ENCODE measurements around the gene ORAI3.

The ORAI3 gene

DNA sequence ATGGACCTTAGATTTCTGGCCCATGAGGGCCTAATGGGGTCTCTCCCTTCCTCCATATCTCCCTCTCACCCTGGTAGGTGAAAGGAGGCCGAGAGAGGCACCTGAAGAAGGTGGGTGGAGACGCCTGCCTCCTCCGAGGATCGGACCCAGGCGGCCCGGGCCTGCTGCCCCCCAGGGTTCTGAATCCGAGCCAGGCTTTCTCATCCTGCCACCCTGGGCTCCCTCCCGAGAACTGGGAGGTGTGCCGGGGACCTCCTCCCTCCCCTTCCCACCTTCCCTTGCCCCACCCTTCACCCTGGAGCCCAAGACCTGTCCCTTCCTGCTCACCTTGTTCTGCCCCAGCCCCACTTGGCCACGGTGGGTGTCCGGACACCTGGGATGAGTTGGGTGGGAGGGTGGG, 20.5 kb upstream of the ORAI3 start:
- TF ChIP-seq TCF12 (IDR thresholded peaks at IDR 0.05; ENCODE audit: low read depth) (0 out of 2 replicates have a peak, but pooled peaks have one; percentile 15), EGR1 (IDR thresholded peaks at IDR 0.05) (no peak)

DNA sequence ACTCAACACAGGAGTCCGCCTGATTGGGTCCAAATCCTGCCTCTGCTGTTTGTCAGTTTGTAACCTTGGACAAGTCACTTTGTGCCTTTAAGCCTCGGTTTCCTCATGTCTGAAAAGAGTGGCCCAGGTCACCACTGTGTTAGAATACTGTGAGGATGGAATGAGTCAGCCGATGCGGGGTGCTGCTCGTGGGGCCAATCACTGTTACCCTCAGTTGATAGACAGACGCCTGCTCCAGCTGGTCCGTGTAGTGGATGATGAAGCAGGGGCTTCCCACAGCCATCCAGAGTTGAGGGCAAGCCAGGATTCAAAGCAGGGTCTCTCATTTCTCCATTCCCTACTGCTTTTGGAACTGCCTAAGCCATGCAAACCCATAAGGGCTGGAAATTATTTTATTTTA, 19.7 kb upstream of the ORAI3 start:
- no peak for TF ChIP-seq NFIC (IDR thresholded peaks at IDR 0.05)
- no peak for TF ChIP-seq RAD21 (IDR thresholded peaks at IDR 0.05; ENCODE audit: low read depth)
- TF ChIP-seq, protein P1, sequence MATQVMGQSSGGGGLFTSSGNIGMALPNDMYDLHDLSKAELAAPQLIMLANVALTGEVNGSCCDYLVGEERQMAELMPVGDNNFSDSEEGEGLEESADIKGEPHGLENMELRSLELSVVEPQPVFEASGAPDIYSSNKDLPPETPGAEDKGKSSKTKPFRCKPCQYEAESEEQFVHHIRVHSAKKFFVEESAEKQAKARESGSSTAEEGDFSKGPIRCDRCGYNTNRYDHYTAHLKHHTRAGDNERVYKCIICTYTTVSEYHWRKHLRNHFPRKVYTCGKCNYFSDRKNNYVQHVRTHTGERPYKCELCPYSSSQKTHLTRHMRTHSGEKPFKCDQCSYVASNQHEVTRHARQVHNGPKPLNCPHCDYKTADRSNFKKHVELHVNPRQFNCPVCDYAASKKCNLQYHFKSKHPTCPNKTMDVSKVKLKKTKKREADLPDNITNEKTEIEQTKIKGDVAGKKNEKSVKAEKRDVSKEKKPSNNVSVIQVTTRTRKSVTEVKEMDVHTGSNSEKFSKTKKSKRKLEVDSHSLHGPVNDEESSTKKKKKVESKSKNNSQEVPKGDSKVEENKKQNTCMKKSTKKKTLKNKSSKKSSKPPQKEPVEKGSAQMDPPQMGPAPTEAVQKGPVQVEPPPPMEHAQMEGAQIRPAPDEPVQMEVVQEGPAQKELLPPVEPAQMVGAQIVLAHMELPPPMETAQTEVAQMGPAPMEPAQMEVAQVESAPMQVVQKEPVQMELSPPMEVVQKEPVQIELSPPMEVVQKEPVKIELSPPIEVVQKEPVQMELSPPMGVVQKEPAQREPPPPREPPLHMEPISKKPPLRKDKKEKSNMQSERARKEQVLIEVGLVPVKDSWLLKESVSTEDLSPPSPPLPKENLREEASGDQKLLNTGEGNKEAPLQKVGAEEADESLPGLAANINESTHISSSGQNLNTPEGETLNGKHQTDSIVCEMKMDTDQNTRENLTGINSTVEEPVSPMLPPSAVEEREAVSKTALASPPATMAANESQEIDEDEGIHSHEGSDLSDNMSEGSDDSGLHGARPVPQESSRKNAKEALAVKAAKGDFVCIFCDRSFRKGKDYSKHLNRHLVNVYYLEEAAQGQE (IDR thresholded peaks at IDR 0.05; ENCODE audit: low read depth) = no peak
- no peak for TF ChIP-seq FOXM1 (IDR thresholded peaks at IDR 0.05; ENCODE audit: borderline replicate concordance, low read depth)
- TF ChIP-seq EGR1 (IDR thresholded peaks at IDR 0.05) = no peak
- no peak for TF ChIP-seq CEBPB (IDR thresholded peaks at IDR 0.05)
- TF ChIP-seq TEAD4 (IDR thresholded peaks at IDR 0.05) = no peak
- TF ChIP-seq TAF1 (IDR thresholded peaks at IDR 0.05; ENCODE audit: low read depth) = no peak

DNA sequence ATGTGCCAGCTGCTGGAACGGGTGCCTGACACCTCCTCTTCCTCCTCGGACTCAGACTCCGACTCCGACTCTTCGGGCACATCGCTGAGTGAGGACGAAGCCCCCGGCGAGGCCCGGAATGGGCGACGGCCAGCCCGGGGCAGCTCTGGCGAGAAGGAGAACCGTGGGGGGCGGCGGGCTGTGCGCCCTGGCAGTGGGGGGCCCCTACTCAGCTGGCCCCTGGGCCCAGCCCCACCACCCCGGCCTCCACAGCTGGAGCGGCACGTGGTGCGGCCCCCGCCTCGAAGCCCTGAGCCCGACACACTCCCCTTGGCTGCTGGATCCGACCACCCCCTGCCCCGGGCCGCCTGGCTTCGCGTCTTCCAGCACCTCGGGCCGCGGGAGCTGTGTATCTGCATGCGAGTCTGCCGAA, 18.7 kb upstream of the ORAI3 start:
- TF ChIP-seq, protein P2, sequence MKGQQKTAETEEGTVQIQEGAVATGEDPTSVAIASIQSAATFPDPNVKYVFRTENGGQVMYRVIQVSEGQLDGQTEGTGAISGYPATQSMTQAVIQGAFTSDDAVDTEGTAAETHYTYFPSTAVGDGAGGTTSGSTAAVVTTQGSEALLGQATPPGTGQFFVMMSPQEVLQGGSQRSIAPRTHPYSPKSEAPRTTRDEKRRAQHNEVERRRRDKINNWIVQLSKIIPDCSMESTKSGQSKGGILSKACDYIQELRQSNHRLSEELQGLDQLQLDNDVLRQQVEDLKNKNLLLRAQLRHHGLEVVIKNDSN (IDR thresholded peaks at IDR 0.05) = no peak

DNA sequence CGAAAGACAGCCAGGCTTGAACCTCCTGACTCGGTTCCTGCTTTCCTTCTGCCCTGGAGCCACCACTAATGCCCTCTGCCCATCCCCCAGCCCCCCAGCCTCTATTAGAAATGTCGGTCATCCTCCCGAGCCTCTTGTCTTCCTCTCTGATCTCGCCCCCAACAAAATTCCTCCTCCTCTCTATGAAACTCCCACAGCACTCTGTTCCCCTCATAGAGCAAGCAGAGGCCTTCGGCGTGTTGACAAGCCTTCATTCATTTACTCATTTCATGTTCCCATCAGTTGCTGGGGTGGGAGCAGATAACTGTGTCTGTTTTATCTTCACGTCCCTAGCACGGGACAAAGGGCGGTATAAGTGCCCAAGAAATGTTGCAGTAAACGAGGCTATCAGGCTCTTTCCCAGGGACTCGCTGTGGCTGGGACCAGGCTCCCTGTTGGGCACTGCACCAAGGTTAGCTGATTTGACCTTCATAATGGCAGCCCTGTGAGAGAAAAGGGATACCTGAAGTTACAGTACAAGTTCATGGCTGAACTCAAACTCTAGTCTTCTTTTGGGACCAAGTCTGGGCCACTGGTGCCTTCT, 17.7 kb upstream of the ORAI3 start:
- TF ChIP-seq ZBTB7A (IDR thresholded peaks at IDR 0.05; ENCODE audit: low read depth) (no peak), CEBPB (IDR thresholded peaks at IDR 0.05) (no peak), NFIC (IDR thresholded peaks at IDR 0.05) (no peak), CREB1 (IDR thresholded peaks at IDR 0.05; ENCODE audit: low read depth) (no peak), TCF12 (IDR thresholded peaks at IDR 0.05; ENCODE audit: low read depth) (no peak)
- TF ChIP-seq, protein P3, sequence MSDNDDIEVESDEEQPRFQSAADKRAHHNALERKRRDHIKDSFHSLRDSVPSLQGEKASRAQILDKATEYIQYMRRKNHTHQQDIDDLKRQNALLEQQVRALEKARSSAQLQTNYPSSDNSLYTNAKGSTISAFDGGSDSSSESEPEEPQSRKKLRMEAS (IDR thresholded peaks at IDR 0.05) = no peak
- TF ChIP-seq, protein P1 (IDR thresholded peaks at IDR 0.05; ENCODE audit: low read depth) = no peak

DNA sequence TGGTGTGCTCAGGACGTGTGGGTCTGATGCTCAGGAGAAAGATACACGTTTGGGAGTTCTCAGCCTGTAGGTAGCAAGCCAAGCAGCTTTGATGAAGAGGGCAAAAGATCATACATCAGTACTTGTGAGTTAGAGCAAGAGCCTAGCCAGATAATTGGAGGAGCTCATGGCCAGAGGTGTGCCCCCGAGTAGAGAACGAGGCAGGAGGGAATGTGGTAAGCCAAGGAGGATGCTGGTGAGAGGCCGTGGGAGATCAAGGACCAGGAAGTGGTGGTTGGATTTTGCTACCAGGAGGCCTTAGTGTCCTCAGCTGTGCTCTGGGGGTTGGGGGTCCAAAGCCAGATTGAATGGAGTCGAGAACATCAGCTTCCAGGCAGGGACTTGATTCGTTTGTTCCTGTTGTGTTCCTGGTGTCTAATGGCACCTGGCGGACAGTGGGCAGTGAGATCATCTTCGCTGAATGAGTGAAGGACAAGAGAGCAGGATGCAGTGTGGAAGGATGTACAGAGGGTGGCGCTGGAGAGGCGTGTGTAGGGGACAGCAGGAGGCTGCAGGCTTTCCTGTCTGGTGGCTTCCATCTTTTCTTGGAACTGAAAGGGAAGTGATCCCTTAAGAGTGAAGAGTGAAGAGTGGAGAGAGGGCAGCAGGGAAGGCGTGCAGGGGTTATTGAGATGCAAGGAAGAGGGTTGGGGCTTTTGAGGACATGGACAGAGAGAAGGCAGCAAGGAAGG, 13.9 kb upstream of the ORAI3 start:
- peak; percentile 46 for TF ChIP-seq RAD21 (IDR thresholded peaks at IDR 0.05; ENCODE audit: low read depth)
- TF ChIP-seq TAF1 (IDR thresholded peaks at IDR 0.05; ENCODE audit: low read depth) = no peak

DNA sequence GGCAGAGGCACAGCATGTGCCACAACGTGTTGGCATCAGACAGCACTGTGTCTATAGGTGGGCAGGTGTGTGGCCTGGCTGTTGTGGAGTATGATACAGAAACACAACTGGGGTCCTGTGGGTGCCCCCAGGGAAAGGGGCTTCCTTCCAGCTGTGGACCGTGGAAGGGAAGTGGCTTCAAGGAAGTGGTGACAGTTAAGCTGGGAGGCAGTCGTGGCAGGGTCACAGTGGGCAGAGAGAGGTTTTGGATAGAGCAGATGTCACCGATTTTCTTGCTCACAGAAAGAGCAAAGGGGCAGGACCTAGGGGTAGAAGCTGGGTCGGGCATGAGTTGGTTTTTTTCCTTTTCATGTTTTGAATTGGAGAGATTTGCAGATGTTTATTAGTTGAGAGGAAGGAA, 11.2 kb upstream of the ORAI3 start:
- no peak for TF ChIP-seq EP300 (IDR thresholded peaks at IDR 0.05; ENCODE audit: borderline replicate concordance)
- no peak for TF ChIP-seq ZBTB7A (IDR thresholded peaks at IDR 0.05; ENCODE audit: low read depth)
- TF ChIP-seq, protein P2 (IDR thresholded peaks at IDR 0.05) = no peak
- no peak for TF ChIP-seq NFIC (IDR thresholded peaks at IDR 0.05)
- no peak for TF ChIP-seq RAD21 (IDR thresholded peaks at IDR 0.05; ENCODE audit: low read depth)
- TF ChIP-seq, protein P3 (IDR thresholded peaks at IDR 0.05) = no peak
- TF ChIP-seq CREB1 (IDR thresholded peaks at IDR 0.05; ENCODE audit: low read depth) = no peak
- no peak for TF ChIP-seq TCF12 (IDR thresholded peaks at IDR 0.05; ENCODE audit: low read depth)
- TF ChIP-seq, protein P1 (IDR thresholded peaks at IDR 0.05; ENCODE audit: low read depth) = no peak

Data from Ishikawa (cell line).